Mesothelial cell of epicardium (in vitro differentiated cells): ENCODE measurements around the gene RAD51B. TPM values are rescaled to one million over a fixed set of nuclear protein-coding genes. Genes with fewer than 3 reads are reported as not detected.
"Not testable (repeated sequence)": the region's sequence is repeated elsewhere in the genome, so short reads cannot be mapped to it uniquely, and the experiment has no call there.

ENCODE experiments used
- DNase-seq, 2 experiments: peaks; one replicate each; pipeline ENCODE4 v3.0.0; 2021; ENCODE audit warnings: low spot score in 2 of 2; ENCODE audit not compliant: unreplicated experiment in 2 of 2
- H3K27ac Mint-ChIP-seq: 2 replicates; pipeline ENCODE4 v1.8.0; 2021; ENCODE audit warnings: mixed read lengths
- H3K27me3 Mint-ChIP-seq: 2 replicates; pipeline ENCODE4 v1.8.0; 2021; ENCODE audit warnings: low read depth, mixed read lengths
- H3K36me3 Mint-ChIP-seq: 2 replicates; pipeline ENCODE4 v1.8.0; 2021; ENCODE audit warnings: mixed read lengths
- H3K4me1 Mint-ChIP-seq: 2 replicates; pipeline ENCODE4 v1.8.0; 2021; ENCODE audit warnings: mixed read lengths
- H3K4me3 Mint-ChIP-seq: 2 replicates; pipeline ENCODE4 v1.8.0; 2021; ENCODE audit warnings: mild to moderate bottlenecking, moderate library complexity, mixed read lengths
- H3K9me3 Mint-ChIP-seq: 2 replicates; pipeline ENCODE4 v1.8.0; 2021; ENCODE audit warnings: mixed read lengths
- total RNA-seq: library from RNA; stranded (reverse); gene quantifications from 3 replicates; pipeline ENCODE4 v1.2.1, GENCODE V29; 2021
- TF ChIP-seq, protein P1 (sequence below): fragments of 200-600 bp; sonication (generic); IDR thresholded peaks from one replicate; pipeline ENCODE4 v1.5.0; 2021; ENCODE audit warnings: antibody characterized with exemption; ENCODE audit not compliant: unreplicated experiment

RAD51B gene
- total RNA-seq, 1 donor from 2014 or later = 34.7 TPM

DNA sequence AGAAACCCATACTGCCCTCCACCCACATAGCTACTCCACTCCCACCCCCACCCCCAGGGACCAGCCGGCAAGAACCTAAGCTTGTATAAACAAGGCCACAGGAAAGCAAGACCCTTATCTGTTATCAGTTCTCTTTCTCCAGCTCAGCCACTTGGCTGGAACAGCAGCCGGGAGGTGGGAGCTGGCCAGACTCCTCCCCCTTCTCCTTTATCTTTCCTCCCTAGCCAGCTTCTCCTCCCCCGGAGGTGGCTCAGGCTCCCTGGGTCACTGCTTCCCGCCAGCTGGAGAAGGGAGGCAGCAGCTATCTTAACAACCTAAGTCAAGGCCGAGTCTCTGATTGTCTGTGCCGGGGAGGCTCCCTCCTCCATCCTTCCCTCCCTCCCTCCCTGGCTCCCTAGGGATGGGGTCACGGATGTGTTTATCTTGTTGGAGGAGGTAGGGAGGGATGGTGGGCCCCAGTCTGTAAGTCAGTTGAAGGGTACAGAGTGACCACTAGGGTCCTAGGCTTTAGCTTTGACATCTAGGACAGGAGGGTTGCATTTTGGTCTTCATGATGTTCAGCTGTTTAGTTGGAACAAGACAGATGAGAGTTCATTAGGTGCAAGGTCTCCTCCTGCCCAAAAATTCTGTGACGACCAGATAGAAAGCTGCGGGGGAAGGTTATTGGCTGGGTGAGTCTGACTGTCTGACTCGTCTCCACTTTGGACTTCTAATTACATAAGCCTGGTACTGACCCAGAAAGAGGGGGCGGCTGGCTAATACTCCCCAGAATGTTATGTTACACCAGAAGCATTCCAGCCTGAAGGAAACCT is 943.6 kb downstream of the RAD51B start:
- Mint-ChIP-seq H3K9me3 (no peaks in the 10 kb centered on the region), H3K27ac (peak overlapping the region; percentile 87), H3K27me3 (no peaks in the 10 kb centered on the region), H3K4me1 (peaks cover 52% of the 10 kb centered on the region), H3K36me3 (no peaks in the 10 kb centered on the region), H3K4me3 (no peak overlapping the region)
- peak; percentile 50 to 67 for DNase-seq
- TF ChIP-seq, protein P1, sequence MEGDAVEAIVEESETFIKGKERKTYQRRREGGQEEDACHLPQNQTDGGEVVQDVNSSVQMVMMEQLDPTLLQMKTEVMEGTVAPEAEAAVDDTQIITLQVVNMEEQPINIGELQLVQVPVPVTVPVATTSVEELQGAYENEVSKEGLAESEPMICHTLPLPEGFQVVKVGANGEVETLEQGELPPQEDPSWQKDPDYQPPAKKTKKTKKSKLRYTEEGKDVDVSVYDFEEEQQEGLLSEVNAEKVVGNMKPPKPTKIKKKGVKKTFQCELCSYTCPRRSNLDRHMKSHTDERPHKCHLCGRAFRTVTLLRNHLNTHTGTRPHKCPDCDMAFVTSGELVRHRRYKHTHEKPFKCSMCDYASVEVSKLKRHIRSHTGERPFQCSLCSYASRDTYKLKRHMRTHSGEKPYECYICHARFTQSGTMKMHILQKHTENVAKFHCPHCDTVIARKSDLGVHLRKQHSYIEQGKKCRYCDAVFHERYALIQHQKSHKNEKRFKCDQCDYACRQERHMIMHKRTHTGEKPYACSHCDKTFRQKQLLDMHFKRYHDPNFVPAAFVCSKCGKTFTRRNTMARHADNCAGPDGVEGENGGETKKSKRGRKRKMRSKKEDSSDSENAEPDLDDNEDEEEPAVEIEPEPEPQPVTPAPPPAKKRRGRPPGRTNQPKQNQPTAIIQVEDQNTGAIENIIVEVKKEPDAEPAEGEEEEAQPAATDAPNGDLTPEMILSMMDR = no peak

GRCh38 chr14:68763843-68764242 is 944.3 kb downstream of the RAD51B start:
- DNase-seq, H3K36me3 Mint-ChIP-seq, H3K9me3 Mint-ChIP-seq, H3K27me3 Mint-ChIP-seq, H3K4me3 Mint-ChIP-seq: not testable (repeated sequence)
- H3K27ac Mint-ChIP-seq = peak overlapping the region; percentile 87
- peaks cover 48% of the 10 kb centered on the region for H3K4me1 Mint-ChIP-seq

DNA sequence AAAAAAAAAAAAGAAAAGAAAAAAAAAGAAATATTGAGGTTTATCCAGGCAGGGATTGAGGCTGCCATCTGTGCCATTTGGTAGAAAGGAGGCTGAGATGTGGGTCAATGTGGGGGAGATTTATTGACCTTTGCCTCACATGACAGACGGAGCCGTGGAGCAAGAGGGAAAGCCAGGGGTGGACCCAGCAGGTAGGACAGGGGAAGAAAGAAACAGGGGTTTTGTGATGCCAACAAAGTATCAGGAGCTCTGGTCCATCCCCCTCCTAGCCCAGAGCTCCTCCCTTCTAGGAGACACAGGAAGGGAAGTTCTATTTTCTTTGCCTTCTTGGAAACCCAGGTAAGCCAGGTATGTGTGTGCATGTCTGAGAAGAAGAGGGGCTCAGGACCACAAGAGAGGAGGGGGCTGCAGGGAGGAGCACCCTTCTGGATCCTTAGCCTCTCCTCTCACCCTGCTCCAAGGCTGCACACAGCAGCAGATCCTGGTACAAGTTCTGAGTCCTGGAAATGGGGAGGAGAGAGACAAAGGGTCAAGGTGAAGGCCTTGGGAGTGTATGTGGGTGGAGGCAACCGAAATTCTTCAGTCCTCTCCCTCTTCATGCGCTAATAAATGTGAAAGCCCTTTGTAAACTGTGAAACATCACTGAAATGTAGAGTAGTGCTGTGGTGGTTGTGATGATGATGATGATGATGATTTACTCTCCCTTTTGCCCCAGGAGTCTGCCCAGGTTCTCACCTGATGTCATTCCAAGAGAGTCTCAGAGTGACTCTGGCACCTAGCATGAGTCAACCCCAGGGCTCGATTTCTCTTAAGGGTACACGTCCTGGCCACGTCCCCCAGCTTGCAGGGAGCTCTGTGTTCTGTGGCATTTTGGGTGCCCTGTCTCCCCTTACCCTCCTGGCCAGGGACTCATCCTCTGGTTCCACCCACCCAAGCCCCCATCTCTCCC is 947.0 kb downstream of the RAD51B start:
- Mint-ChIP-seq H3K9me3 (no peaks in the 10 kb centered on the region), H3K36me3 (no peaks in the 10 kb centered on the region), H3K27me3 (no peaks in the 10 kb centered on the region), H3K4me3 (no peak overlapping the region), H3K27ac (no peak overlapping the region), H3K4me1 (peaks cover 26% of the 10 kb centered on the region)
- no peak for DNase-seq
- TF ChIP-seq, protein P1 = no peak

GRCh38 chr14:68767248-68767645 is 947.7 kb downstream of the RAD51B start:
- Mint-ChIP-seq H3K4me3 (no peak overlapping the region), H3K27me3 (no peaks in the 10 kb centered on the region), H3K4me1 (peaks cover 23% of the 10 kb centered on the region)

DNA sequence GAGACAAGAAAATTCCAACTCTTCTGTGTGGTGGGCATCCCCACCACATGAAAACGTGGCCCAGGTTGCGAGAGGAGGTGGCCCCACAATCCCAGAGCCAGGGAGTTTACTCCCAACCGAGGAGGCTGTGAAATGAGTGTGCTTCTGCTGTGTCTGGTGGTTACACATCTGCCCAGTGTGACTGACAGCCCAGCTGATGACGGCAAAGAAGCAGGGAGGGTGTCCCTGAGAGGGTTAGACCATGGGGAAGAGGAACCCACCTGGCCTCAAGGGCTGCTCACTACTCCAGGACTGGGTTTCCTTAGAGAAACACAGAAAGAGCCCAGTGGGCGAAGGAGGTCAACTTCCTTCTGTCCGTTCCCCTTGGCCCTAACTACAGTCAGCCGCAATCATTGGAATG is 948.7 kb downstream of the RAD51B start:
- TF ChIP-seq, protein P1 = no peak
- Mint-ChIP-seq H3K4me1 (peaks cover 13% of the 10 kb centered on the region), H3K4me3 (no peak overlapping the region), H3K9me3 (no peaks in the 10 kb centered on the region), H3K36me3 (no peaks in the 10 kb centered on the region), H3K27me3 (no peaks in the 10 kb centered on the region), H3K27ac (no peak overlapping the region)
- DNase-seq = no peak

More at GRCh38 chr14:68767248-68767645, 947.7 kb downstream of the RAD51B start:
- TF ChIP-seq, protein P1 = no peak
- no peak for DNase-seq
- no peak overlapping the region for H3K27ac Mint-ChIP-seq
- no peaks in the 10 kb centered on the region for H3K9me3 Mint-ChIP-seq
- H3K36me3 Mint-ChIP-seq = no peaks in the 10 kb centered on the region

- DNase-seq = no peak
- Mint-ChIP-seq H3K4me3 (no peak overlapping the region), H3K27me3 (no peaks in the 10 kb centered on the region), H3K36me3 (no peaks in the 10 kb centered on the region), H3K9me3 (peaks cover 4% of the 10 kb centered on the region), H3K4me1 (peaks cover 4% of the 10 kb centered on the region), H3K27ac (no peak overlapping the region)
- TF ChIP-seq, protein P1 = no peak
Measured at GRCh38 chr14:68770051-68770450, 950.5 kb downstream of the RAD51B start.
